HG03439 (cell line): ENCODE measurements around the gene ARRDC3.
"Not testable (repeated sequence)": the region's sequence is repeated elsewhere in the genome, so short reads cannot be mapped to it uniquely, and the experiment has no call there.

ENCODE experiments used
- ATAC-seq: cut with Tn5 transposase; IDR thresholded peaks from one replicate; pipeline ENCODE4 v1.9.1; 2021; ENCODE audit warnings: mild to moderate bottlenecking, moderate library complexity; ENCODE audit not compliant: unreplicated experiment

Gene ARRDC3

GRCh38 chr5:91361790-91362189 lies 21.3 kb downstream of the ARRDC3 start:
- peak; percentile 7 for ATAC-seq

GRCh38 chr5:91361055-91361701 lies 21.9 kb downstream of the ARRDC3 start:
- peak; percentile 79 for ATAC-seq

GRCh38 chr5:91359962-91360609 lies 23.0 kb downstream of the ARRDC3 start:
- no peak for ATAC-seq

GRCh38 chr5:91357806-91358205 lies 25.3 kb downstream of the ARRDC3 start:
- no peak for ATAC-seq

GRCh38 chr5:91357012-91357634 lies 26.0 kb downstream of the ARRDC3 start:
- ATAC-seq: no peak

- not testable (repeated sequence) for ATAC-seq
Measured at GRCh38 chr5:91354867-91355266, 28.2 kb downstream of the ARRDC3 start.

DNA sequence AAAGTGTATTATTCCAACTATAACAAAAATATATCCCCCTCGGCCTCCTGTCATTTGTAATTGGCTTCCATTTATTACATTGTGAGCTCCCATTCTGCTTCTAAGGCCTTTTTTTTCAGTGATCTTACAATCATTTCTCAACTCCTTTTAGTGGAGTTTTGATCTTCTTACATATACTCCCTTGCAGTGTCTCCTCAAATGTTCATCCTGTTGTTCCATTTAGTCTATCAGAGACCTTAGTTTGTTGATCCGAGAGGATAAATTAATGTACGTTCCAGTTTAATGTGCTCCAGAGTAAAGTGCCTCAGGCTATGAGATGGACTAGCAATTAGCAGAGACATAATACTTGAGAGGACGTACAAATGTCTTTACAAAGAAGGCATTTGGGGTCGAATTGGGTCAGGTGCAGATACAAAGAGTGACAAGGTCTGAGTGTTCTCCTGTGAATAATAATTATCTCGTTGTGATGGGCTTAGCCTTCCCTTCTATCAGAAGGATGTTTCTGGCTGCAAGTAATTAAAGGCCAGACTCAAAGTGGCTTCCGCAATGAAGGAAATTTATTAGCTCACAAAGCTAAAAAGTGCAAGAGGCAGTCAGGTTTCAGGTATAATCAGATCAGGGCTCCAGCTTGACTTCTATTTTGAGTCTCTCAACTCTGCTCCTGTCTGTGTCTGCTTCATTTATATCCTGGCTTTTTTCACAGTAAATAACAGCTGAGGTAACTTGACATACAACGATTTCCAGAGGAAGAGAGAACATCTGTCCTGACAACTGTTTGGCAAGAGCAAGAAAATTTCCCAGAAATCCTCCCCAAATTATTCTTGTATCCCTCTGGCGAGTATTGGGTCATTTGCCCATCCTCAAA lies 30.1 kb downstream of the ARRDC3 start:
- no peak for ATAC-seq

GRCh38 chr5:91345461-91345860 lies 37.7 kb downstream of the ARRDC3 start:
- ATAC-seq: no peak

GRCh38 chr5:91344661-91345200 lies 38.4 kb downstream of the ARRDC3 start:
- not testable (repeated sequence) for ATAC-seq

DNA sequence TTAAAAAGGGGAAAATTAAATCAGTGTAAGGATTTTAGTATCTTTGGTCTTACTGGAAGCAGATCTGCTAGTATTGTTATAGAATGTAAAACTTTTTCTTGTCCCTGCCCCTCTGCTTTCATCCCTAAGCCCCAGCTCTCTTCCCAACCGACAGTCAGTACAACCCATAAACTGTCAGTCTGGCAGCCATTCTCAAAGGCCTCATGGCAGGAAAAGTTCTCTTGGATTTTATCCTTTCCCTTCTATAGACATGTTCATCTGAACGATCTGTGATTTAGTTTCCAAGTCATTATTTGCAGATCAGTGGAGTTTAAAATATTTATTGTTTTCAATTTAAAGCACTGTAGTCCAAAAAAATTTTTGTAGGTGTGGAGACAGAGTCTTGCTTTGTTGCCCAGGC lies 39.2 kb downstream of the ARRDC3 start:
- no peak for ATAC-seq

GRCh38 chr5:91342931-91343330 lies 40.2 kb downstream of the ARRDC3 start:
- not testable (repeated sequence) for ATAC-seq

GRCh38 chr5:91341154-91341553 lies 42.0 kb downstream of the ARRDC3 start:
- ATAC-seq: no peak

- no peak for ATAC-seq
Measured at GRCh38 chr5:91340532-91340931, 42.6 kb downstream of the ARRDC3 start.

- no peak for ATAC-seq
Measured at GRCh38 chr5:91339063-91339705, 43.9 kb downstream of the ARRDC3 start.

GRCh38 chr5:91332267-91333045 lies 50.7 kb downstream of the ARRDC3 start:
- no peak for ATAC-seq

GRCh38 chr5:91331705-91332104 lies 51.4 kb downstream of the ARRDC3 start:
- ATAC-seq: no peak

GRCh38 chr5:91329283-91329682 lies 53.8 kb downstream of the ARRDC3 start:
- no peak for ATAC-seq

DNA sequence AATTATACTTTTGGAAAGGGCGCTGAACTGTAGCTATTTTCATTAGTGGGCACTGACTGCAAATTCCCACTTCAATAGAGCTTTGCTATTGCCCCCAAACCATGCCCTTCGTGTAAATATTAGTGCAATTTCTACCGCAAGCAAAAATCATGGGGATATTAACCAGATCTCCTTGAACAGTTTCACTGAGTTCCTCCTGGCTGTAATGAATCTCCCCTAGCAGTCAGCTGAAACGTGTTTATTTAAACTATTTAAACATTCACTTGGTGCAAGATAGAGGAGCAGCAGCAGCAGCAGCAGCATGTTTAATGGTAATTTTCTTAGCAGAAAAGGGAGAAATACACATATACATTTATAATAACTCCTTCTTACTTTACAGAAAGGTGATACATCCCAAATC lies 54.4 kb downstream of the ARRDC3 start:
- ATAC-seq: no peak

DNA sequence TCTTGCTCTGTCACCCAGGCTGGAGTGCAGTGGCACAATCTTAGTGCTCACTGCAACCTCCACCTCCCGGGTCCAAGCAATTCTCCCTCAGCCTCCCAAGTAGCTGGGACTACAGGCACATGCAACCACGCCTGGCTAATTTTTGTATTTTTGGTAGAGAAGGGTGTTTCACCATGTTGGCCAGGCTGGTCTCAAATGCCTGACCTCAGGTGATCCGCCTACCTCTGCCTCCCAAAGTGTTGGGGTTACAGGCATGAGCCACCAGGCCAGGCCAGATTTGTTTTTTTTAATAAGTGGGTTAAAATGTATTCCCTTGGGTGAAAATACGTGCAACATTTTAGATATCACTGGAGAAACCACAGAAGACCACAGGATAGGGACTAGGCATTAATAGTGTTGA lies 60.1 kb downstream of the ARRDC3 start:
- ATAC-seq: not testable (repeated sequence)

DNA sequence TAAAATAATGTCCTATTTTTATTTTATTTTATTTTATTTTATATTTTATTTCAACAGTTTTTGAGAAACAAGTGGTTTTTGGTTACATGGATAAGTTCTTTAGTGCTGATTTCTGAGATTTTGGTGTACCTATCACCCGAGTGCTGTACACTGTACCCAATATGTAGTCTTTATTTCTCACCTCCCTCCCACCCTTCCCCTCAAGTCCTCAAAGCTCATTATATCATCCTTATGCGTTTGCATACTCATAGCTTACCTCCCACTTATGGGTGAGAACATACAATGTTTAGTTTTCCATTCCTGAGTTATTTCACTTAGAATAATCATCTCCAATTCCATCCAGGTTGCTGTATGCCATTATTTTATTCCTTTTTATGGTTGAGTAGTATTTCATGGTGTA lies 63.5 kb downstream of the ARRDC3 start:
- ATAC-seq: no peak
